ENCODE data around the gene LIMS2. TPM values are rescaled to one million over a fixed set of nuclear protein-coding genes. Genes with fewer than 3 reads are reported as not detected.
A peak's percentile ranks its signal among the peaks of the same experiment; 100 is the strongest.

LIMS2 gene
- total and polyA plus RNA-seq, 2 of the 8 experiments (the other 6 are each of a cell fraction or from before 2014, with no cell fraction given) = 3.3 to 4.8 TPM

- Histone ChIP-seq H2BK15ac (ENCODE audit: low read length) (no peak overlapping the region; the same call in 1 of the 2 replicates), H3K23ac (ENCODE audit: insufficient read length) (no peak overlapping the region), H3K27ac (ENCODE audit: low read depth, low read length) (no peak overlapping the region), H4K8ac (ENCODE audit: extremely low read depth, insufficient read depth, low read length) (peak overlapping the region; percentile 57), H3K23me2 (ENCODE audit: low read depth, low read length) (no peaks in the 10 kb centered on the region), H2AK5ac (ENCODE audit: low read depth, low read length) (no peak overlapping the region), H2AFZ (ENCODE audit: low read length) (no peak overlapping the region), H4K91ac (replicated peaks; ENCODE audit: insufficient read length, low read length) (no peak overlapping the region), H3K36me3 (ENCODE audit: control insufficient read depth in 2 of 4, insufficient read depth in 4 of 4, low read length in 3 of 4) (no peaks in the 10 kb centered on the region), H3K9ac (replicated peaks in 1 of 4; ENCODE audit: extremely low read depth in 1 of 4, low read depth in 3 of 4, low read length in 3 of 4) (no peak overlapping the region), H2BK120ac (replicated peaks; ENCODE audit: low read depth, low read length) (no peak overlapping the region), H3K9me3 (ENCODE audit: insufficient read depth in 2 of 2, low read depth in 1 of 2, low read length in 1 of 2) (no peaks in the 10 kb centered on the region), H3K4me2 (ENCODE audit: insufficient read depth in 1 of 2, low read depth in 2 of 2, low read length in 2 of 2) (no peak overlapping the region), H3K27me3 (replicated peaks in 1 of 4; ENCODE audit: control insufficient read depth in 3 of 4, extremely low read depth in 1 of 4, insufficient read depth in 3 of 4, low read length in 3 of 4) (no peaks in the 10 kb centered on the region), H3K18ac (ENCODE audit: extremely low read depth, low read length) (no peak overlapping the region), H3K4me3 (ENCODE audit: extremely low read depth in 1 of 4, insufficient read depth in 2 of 4, low read depth in 3 of 4, low read length in 4 of 4) (no peak overlapping the region), H3K79me1 (ENCODE audit: low read depth, low read length) (no peaks in the 10 kb centered on the region), H3K14ac (ENCODE audit: insufficient read length) (no peak overlapping the region), H2BK20ac (ENCODE audit: low read length) (no peak overlapping the region), H3K4ac (replicated peaks; ENCODE audit: insufficient read length, low read depth, low read length) (no peak overlapping the region), H3K79me2 (ENCODE audit: control insufficient read depth in 1 of 2, insufficient read depth in 2 of 2, low read length in 2 of 2) (no peaks in the 10 kb centered on the region), H4K5ac (ENCODE audit: insufficient read length, low read depth, low read length) (no peak overlapping the region), H2BK12ac (ENCODE audit: low read depth, low read length) (no peak overlapping the region), H2BK5ac (ENCODE audit: low read depth, low read length) (no peak overlapping the region), H3K4me1 (replicated peaks in 1 of 4; ENCODE audit: control insufficient read depth in 3 of 4, insufficient read depth in 4 of 4, low read length in 3 of 4) (peaks cover 0 to 19% (median 7%) of the 10 kb centered on the region in 4 experiments; a peak in 6 of 7 replicates), H3K56ac (replicated peaks; ENCODE audit: insufficient read length, low read depth, low read length) (no peak overlapping the region), H4K20me1 (replicated peaks in 1 of 2; ENCODE audit: control insufficient read depth in 1 of 2, insufficient read depth in 2 of 2, low read length in 2 of 2) (no peaks in the 10 kb centered on the region)
- FAIRE-seq = no peak
- ChIA-PET POLR2A (ENCODE audit: partially characterized antibody) (interaction anchor here (1.2 to 3.3 kb wide), 2 partner anchors 59 to 115 kb away, joined by 4 to 10 read pairs; partner anchors contain the start of gene IWS1), CTCF (ENCODE audit: partially characterized antibody) (interaction anchor here (0.7 to 9.8 kb wide), 19 partner anchors 11 to 133 kb away, joined by 3 to 114 read pairs (median 5); no protein-coding TSS in a partner anchor)
- DNase-seq (ENCODE audit: low read depth in 1 of 2, low spot score in 2 of 2) = no peak
- WGBS, 2 experiments (ENCODE audit: extremely low coverage in 1 of 2, insufficient coverage in 1 of 2, insufficient read length in 1 of 2, insufficient replicate concordance in 2 of 2, low coverage in 1 of 2, low lambda C conversion rate in 2 of 2, missing lambda C conversion rate in 1 of 2) = 99% methylated on average over 6 of the region's 6 CpGs; no CpG with 5 or more reads in 1 of the 2 experiments
- TF ChIP-seq ASH2L (IDR thresholded peaks at IDR 0.05; ENCODE audit: low read length) (no peak), RBBP5 (IDR thresholded peaks at IDR 0.05; ENCODE audit: borderline replicate concordance, low read depth, low read length) (no peak), SIRT6 (IDR thresholded peaks at IDR 0.05; ENCODE audit: low read length) (no peak), RXRA (IDR thresholded peaks at IDR 0.05; ENCODE audit: insufficient read depth, low read depth, low read length) (no peak), ZNF274 (IDR thresholded peaks at IDR 0.05; ENCODE audit: borderline replicate concordance, extremely low read depth, low read length) (no peak), HDAC6 (IDR thresholded peaks at IDR 0.05; ENCODE audit: low read depth, low read length) (no peak), KDM4A (IDR thresholded peaks at IDR 0.05; ENCODE audit: low read depth, low read length, severe bottlenecking) (no peak), NRF1 (IDR thresholded peaks at IDR 0.05; ENCODE audit: low read depth, low read length) (no peak), POLR2A (IDR thresholded peaks at IDR 0.05; ENCODE audit: control extremely low read depth in 1 of 2, low read depth in 2 of 2, low read length in 2 of 2) (no peak), SAP30 (IDR thresholded peaks at IDR 0.05; ENCODE audit: insufficient read depth, insufficient replicate concordance, low read length) (no peak), MAFK (IDR thresholded peaks at IDR 0.05; ENCODE audit: low read depth, low read length) (no peak), HDAC2 (IDR thresholded peaks at IDR 0.05; ENCODE audit: borderline replicate concordance in 1 of 2, low read depth in 2 of 2, low read length in 2 of 2) (no peak), SP2 (IDR thresholded peaks at IDR 0.05; ENCODE audit: low read length) (no peak), BACH1 (IDR thresholded peaks at IDR 0.05; ENCODE audit: low read length) (no peak)
- TF ChIP-seq, protein P1, sequence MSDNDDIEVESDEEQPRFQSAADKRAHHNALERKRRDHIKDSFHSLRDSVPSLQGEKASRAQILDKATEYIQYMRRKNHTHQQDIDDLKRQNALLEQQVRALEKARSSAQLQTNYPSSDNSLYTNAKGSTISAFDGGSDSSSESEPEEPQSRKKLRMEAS (IDR thresholded peaks at IDR 0.05) = no peak
Observed at GRCh38 chr2:127641133-127641532, 34.2 kb downstream of the LIMS2 start.
